Left lobe of liver (tissue), 2 donors: ENCODE measurements around the gene CSNK1D. TPM values are rescaled to one million over a fixed set of nuclear protein-coding genes. Genes with fewer than 3 reads are reported as not detected.
A peak's percentile ranks its signal among the peaks of the same experiment; 100 is the strongest.
"Not testable (repeated sequence)": the region's sequence is repeated elsewhere in the genome, so short reads cannot be mapped to it uniquely, and the experiment has no call there.

Experiments used
- ATAC-seq: fragments of 200-7000 bp; cut with Tn5 transposase; one replicate; pipeline ENCODE4 v1.9.1; 2020; ENCODE audit warnings: mild to moderate bottlenecking, moderate library complexity
- DNase-seq: peaks from one replicate; pipeline ENCODE4 v3.0.0-alpha.2; 2020; ENCODE audit warnings: low spot score
- total RNA-seq: library from RNA; stranded (reverse); gene quantifications from one replicate; pipeline ENCODE4 v1.2.1, GENCODE V29; 2021
- donor health status: DM: no; HTN: no; CAD: no; lungs with moderate emphysema.
- donor health status: DM: no; HTN: yes; CAD: no.

The CSNK1D gene
- total RNA-seq, 1 donor from 2014 or later: 49.6 TPM

DNA sequence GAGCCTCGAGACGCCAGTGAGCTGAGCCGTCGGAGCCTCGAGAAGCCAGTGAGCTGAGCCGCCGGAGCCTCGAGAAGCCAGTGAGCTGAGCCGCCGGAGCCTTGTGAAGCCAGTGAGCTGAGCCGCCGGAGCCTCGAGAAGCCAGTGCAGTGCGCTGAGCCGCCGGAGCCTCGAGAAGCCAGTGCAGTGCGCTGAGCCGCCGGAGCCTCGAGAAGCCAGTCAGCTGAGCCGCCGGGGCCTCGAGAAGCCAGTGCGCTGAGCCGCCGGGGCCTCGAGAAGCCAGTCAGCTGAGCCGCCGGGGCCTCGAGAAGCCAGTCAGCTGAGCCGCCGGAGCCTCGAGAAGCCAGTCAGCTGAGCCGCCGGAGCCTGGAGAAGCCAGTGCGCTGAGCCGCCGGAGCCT lies 19.4 kb downstream of the CSNK1D start:
- not testable (repeated sequence) for DNase-seq, ATAC-seq

DNA sequence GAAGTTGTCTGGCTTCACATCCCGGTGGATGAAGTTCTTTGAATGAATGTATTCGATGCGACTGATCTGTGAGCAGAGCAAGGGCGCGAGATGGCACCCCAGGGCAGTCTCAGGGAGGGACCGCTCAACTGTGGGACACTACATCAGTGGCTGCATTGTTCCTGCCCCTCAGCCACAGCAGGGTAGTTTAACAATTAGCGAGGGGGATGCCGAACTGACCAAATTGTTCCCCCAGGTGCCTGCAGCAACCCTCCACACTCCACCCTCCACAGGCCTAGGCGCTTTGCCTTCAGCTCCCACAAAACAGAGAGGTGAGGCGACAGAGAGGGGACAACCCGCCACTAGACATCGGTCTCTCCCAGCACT lies 20.3 kb downstream of the CSNK1D start:
- ATAC-seq: no peak
- DNase-seq: no peak

DNA sequence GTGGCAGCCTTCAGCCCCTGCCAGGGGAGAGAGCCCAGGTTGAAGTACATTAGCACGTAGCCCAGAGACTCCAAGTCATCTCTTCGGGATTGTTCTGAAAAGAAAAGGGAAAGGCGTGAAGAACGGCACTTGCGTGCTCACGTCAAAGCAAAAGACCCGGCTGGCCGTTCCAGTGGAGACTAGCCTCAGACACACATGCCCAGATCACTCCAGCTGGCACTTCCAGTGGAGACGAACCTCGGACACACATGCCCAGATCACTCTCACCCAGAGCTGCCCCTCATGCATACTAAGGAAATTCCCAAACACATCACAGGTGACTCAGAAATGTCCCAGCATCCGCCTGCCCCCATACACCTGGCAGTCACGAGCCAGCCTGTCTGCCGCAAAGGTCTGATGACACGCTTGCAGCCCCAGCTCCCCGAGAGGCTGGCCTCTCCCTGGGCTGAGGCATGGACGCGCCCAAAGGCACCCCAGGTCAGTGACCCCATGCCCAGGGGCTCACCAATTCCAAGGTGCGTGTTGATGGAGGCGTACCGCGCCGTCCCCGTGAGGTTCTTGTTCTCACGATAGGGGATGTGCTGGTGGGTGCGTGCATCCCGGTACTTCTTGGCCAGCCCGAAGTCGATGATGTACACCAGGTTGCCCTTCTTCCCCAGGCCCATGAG lies 20.9 kb downstream of the CSNK1D start:
- ATAC-seq (no peak), DNase-seq (no peak)

DNA sequence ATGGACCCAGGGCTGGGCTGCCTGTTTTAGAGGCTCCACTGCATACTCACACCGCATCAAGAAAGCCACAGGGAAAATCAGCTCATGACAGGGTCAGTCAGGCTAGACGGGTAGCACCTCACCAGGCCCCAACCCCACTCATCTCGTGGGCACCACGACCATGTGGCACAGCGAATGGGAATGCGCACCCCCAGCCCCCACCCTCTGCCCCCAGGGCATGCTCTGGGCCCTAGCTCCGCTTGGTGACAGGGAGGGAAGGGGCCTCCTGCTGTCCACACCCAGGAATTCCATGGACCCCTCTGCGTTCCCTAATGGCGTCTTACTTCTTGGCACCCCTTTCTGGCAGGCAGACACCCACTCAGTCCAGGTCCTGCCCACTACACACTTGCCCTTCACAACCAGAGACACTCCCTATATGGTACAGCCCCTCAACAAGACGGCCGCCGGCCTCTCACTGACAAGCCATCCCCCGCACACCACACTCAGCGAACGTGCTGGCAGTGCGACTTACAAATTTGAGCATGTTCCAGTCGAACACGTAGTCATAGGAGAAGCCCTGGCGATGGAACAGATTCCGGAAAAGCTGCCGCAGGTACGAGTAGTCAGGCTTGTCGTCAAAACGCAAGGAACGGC lies 22.5 kb downstream of the CSNK1D start:
- ATAC-seq (no peak), DNase-seq (no peak)

DNA sequence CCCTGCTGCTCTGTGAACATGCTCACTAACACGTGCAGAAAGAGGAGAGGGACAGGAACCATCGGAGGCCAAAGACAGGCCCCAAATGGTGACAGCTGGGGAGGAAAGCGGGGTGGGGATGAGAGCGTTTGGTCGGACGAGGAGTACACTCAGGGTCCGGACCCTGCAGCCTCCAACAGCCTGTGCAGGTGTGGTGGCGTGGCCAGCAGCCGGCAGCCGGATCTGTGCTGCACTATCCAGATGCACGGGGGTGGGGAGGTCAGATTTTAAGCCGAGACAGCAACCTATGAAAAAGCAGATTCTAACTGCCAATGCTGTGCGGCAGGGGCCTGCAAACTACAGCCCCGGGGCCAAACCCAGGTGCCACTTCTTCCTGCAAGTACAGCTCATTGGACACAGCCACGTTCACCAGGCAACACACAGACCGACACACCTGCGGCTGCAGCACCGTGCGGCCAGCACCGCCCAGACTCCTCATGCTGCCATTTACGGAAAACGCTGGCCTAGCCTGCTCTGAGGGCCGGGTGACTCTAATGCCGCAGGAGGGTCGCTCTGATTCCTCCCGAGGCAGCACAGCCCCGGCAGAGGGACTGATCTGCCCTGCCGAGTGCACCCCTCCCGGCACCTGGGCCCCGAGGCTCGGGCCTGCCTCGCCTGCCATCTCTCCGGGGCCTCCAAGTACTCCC lies 23.5 kb downstream of the CSNK1D start:
- no peak for DNase-seq
- ATAC-seq: no peak

DNA sequence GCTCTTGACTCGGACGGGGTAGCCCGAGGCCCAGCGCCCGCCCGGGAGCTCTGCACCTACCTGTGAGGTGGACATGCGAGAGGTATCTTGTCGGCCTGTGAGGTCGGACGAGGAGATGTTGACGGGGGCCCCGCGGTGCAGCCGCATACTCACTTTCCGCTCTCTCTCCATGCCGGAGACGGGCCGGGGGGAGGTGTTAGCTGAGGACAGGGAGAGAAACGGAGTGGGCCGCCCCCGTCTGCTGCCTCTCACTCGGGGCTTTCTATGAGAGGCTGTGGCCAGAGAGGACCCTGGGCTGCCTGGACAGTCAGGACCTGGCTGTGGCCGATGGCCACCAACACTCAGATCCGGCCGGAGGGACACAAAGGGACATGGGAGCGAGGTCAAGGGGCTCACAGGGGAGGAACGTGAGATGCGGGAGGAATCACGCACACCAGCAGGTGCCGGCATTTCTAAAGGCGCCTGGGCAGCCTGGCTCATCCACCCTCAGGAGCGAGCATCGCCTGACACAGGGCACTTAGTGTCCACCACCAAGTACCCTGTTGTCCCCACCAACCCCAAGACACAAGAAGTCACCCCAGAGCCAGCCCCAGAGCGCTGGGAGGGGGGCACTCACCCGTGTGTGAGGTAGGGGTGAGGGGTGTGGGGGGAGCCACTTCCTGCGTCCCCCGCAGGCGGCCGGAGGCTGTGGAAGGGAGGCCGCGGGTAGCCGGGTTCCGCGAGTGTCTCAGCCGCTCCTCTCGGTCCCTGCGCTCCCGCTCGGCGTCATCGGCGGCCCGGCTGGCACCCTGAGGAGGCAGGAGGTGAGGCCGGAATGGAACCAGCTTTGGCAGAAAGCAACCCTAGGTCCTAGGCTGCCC lies 24.5 kb downstream of the CSNK1D start:
- DNase-seq: no peak

DNA sequence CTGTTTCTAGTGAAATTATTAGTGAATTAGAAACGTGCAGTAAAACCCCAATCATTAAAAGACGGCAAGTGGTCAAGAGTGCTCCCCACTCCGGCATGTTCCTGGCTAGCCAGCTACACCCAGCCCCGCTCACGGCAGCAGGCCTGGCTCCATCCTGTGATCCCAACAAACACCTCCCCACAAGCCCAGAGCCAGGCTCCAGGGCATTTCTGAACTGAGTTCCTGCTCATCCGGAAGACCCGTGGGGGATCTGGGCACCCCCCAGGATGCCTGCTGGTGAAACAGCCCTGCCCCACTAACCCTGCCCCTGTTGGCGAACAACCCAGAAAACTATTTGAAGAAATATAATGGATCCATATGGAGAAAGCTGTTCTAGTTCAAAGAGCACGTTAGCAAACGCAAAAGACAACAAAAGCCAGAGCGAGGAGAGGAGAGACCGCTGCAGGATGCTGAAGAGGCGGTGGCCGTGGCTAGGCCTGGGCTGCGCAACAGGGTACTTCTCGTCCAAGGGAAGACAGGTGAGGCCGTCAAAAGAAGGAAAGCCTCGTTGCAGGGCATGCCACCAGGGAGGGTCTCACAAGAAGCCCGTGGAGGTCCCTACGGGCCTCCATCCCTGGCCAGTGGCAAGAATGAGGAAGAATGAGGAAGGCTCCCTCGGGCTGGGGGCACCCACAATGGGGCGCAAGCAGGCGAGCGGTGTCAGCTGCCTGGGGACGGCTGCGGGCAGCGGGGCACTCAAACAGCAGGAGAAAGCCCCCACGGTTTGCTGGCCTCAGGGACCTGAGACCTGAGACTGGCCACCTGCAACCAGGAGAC lies 25.4 kb downstream of the CSNK1D start:
- ATAC-seq: no peak
- DNase-seq: no peak

More for the DNA sequence above, 24.5 kb downstream of the CSNK1D start:
- ATAC-seq: no peak

DNA sequence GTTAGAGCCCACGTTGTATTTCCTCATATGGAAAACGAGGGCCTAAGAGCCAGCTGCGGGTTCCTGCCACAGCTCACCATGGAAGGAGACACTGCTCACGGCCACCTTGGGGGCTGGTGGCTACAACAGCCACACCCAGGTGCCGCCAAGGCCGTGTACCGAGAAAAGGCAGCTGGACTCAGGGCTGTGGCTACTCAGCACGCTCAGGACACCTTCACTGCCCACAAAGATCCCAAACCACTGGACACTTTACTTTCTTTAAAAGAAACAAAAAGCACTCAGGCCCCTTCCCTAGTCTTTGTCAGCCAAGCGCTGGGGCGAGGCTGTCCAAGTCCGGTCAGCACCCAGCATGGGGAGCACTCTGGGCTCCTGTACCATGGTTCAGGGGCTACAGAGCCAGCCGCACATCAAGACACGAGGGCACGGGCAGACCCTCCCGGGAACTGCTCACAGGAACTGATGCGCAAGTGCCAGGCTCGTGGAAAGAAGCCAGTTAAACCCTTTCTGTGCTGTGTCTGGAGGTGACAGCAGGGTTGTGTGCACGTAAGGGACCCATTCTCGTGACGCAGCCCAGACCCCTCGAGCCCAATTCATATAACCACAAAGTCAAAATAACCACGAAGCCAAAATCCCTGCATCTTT lies 26.2 kb downstream of the CSNK1D start:
- ATAC-seq (no peak), DNase-seq (no peak)

DNA sequence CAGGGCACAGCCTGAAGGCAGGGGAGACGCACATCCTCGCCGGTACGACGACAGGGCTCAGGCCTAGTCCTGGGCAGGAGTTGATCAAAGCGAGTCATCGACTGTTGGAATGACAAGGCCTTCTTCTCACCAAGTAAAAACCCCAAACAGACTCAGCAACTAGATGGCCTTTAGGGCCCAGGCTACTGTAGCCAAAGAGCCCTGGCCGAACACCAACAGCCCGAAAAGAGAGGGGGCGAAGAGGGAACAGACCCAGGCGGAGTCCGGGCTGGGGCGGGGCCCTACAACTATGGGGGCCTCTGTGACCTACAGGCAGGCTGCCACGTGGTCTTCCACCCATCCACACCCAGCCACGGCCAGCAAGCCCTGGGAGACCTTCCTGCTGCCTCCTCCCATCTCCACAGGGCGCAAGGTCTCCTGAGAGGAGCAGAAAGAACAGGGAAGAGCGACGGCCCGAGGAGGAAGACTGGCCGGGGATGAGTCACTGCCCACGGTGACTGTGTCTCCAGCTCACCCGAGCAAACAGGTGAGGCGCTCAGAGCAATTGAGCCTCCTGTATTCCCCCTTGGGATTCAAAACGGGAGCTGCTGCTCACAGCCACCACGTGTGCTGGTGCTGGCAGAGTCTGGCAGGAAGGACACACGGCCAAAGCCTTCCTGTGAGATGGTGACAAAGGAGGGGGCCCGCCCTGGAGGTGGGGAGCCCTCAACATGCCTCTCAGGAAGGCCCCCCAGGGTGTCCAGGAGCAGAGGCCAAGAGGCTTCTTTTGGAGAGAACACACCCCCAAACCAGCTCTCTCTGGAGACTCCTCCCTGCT lies 26.9 kb downstream of the CSNK1D start:
- DNase-seq (no peak), ATAC-seq (no peak)

DNA sequence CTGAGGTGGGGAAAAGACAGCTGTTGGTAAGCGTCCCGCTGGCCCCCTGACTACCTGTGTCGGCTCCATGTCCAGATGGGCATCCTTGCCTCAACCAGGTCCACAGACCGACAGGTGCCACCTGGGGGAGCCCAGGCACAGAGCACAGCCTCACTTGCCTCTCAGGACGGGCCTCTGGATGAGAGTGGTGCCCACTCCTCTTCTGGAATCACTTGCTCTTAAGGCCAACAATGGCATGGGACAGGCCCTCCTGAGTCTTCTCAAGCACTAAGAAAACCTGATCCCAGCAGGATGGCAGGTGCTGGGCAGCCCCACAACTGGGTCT lies 27.5 kb downstream of the CSNK1D start:
- ATAC-seq (no peak), DNase-seq (no peak)

DNA sequence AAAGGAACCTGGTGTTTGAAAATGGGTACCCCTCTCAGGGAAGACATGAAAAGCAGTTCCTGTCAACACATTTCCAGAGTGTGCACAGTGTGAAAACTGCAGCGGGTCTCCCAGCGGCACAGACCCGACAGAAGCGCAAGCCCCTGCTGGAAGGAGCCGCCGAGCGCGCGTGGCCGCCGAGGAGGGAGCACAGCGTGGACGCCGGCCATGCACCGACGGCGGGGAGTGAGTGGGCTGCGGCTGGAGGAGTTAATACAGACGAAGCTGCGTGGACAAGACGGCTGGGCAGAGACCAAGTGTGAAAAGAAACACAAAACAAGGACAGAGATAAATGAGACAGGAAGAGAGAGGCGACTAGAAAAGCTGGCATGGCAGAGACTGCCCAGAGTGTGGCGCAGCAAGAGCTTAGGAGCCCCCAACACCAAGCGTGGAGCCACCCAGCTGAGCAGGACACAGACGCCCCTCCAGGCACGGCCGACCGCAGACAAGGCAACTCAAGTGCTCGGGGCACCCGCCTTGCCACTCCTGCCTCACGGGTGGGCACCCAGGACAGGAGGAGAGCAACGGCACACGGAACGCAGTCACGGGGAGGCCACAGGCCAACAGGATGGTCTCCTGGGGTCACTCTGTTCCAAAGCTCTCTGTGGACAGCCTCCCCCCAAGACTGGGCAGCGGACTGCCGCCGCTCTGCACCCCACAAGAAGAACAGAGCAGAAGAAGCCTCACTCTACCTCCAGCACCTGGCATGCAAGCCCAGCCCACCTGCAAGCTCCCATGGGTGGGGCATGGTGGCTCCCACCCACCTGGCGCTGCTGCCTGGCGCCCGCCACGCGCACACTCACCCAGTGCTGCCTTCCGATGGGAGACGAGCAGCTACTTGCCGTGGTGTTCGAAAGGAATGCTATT lies 28.1 kb downstream of the CSNK1D start:
- ATAC-seq: no peak
- no peak for DNase-seq

DNA sequence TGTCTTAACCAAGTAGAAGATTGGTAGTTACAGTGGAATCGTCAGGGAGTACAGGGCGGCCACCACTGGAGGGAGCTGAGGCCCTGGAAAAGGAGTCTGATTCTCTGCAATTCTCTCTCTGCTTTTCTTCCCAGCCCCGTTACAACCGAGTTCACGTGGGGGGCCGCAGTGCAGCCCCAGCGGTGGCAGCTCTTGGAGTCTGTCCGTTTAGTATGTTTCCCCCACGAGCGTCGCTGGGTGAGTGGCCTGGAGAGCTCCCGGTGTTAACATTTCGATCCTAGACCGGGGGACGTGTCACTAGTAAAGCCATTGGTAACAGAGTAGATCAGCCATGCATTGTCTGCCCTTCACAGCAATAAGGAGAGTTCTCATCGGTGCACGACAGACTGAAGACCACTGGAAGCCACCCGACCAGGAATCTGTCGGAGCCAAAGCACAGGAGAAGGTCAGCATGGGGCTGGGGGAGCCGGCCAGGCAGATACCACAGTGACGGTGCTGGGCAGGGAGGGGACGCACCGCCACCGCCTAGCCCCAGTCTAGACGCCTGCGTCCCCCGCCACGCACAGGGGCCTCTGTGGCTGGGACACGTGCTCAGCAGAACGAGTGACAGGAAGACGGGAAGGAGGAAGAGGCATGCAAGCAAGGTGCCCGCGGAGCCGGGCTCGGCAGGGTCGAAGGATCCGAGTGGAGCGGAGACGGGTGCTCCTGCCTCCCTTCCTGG lies 28.9 kb downstream of the CSNK1D start:
- ATAC-seq (no peak), DNase-seq (no peak)

DNA sequence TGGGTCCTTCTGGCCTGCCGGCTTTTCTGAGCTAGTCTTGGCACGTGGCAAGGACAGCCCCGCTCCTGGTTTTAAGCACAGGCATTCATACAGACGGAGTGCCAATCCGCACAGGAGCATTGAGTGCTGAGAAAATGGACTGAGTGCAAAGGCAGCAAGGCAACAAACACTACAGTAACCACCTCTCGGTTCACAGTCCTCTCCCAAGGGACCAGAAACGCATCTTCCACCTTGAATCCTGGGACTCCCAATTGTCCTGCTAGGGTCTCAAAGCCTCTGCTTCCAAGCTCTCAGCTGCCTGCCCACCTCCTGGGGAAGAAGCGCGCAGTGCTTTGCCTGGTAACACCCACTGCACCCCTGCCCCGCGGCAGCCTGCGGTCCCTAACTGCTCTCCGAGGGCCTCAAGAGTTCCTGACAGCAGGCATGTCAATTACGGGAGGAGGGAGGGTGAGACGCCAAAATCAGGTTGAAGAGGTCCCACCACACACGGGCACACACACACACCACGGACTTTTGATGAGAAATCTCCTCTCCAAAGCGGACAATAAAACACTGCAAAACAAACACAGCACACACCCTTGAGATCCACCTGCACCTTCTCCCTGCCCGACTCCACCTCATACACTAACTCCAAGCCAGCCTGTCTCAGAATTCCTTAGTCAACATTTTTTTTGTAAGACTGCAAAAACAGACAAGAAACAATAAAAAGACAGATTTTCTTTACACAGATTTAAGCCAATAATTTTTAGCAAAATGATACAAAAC lies 29.7 kb downstream of the CSNK1D start:
- no peak for ATAC-seq
- no peak for DNase-seq

DNA sequence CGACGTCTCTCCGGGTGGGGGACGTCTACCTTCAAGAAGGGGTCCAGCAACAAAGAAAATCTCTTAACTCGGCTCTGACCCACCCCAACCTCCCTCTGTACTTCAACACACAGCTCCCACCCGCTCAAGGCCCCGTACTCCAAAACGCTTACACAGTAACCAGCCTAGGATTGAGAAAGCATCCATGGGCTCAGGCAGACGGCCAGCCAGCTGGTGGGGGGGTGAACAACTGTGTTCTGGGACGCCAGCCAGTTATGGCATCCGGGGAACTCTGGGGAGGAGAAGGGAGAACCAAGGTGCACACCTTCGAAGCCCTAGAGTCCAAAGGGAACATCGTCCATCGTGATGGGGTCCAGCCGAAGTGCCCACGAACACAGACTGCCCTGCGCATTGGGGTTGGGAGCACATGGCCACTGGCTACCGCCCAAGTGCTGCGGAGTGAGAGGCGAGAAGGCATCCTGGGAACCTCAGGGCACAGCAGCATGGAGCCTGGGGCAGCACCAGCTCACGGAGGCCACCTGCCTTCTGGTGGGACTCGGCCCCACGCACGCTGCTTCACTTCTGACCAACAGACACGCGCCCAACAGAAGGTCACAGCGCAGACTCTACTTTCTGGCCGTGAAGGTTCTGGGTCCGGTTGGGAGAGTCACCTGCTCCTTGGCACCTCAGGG lies 30.4 kb downstream of the CSNK1D start:
- ATAC-seq (peak; percentile 44), DNase-seq (peak; percentile 95)

DNA sequence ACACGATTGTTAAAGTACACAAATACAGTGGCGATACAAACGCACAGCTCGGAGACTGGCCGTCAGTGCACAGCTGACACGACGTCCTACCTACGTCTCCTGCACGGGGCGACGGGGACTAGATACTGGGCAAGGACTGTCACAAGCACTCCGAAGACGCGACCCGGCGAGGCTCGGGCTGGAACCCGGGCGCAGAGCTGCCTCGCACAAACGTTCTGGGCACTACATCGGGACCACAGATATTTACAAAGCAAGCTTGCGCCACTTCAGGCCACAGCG lies 30.9 kb downstream of the CSNK1D start:
- DNase-seq (no peak), ATAC-seq (peak; percentile 0)

DNA sequence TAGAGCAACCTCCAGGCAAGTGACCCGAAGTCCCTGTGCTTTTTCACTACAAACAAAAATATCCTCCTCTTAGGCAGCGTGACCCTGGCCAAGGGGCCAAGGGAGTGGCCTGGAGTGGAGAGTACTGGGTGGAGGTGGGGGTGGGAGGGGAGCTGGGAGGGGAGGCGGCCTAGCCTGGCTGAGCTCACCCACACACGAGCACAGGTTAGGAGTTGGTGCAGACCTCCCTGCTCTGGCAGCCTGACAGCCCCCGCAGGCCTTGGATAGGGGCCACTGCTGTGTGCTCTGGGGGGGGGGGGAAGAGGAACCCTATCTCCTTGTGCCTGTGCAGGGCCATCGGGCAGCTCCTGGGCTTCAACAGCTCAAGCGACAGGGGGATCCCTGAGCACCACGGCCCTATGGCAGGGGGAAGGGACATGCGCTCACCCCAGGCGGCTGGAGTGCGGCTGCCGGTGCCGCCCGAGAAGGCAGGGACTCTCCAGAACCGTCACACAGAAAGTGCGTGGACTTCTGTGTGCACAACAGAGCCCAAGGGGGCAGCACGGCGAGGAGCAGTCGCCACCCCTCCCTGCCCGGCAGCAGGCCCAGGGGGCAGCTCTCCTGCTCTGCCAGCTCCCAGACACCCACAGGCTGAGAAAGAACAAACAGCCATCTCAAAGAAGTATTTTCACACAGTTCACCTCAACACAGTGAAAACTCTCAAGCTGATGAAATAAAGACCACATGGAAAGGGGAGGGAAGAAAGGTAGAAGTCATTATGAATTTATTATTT lies 31.4 kb downstream of the CSNK1D start:
- ATAC-seq (peak; percentile 45), DNase-seq (peak; percentile 86)
